Fibroblast of skin of back (primary cell): ENCODE measurements around the gene TAF11L13. TPM values are rescaled to one million over a fixed set of nuclear protein-coding genes. Genes with fewer than 3 reads are reported as not detected.
"Not testable (repeated sequence)": the region's sequence is repeated elsewhere in the genome, so short reads cannot be mapped to it uniquely, and the experiment has no call there.

ENCODE experiments used
- DNase-seq: peaks from one replicate; pipeline ENCODE4 v3.0.0-alpha.2; 2013
- polyA plus RNA-seq, 2 experiments: library from polyadenylated mRNA; unstranded; fragments of 120-200 nt; gene quantifications; one replicate each; pipeline ENCODE4 v1.2.1, GENCODE V29; 2013; ENCODE audit not compliant: insufficient read length in 2 of 2

TAF11L13 gene
- polyA plus RNA-seq (2013, experiment 1 of 2; ENCODE audit: insufficient read length) = not detected
- polyA plus RNA-seq (2013, experiment 2 of 2; ENCODE audit: insufficient read length) = not detected

DNA sequence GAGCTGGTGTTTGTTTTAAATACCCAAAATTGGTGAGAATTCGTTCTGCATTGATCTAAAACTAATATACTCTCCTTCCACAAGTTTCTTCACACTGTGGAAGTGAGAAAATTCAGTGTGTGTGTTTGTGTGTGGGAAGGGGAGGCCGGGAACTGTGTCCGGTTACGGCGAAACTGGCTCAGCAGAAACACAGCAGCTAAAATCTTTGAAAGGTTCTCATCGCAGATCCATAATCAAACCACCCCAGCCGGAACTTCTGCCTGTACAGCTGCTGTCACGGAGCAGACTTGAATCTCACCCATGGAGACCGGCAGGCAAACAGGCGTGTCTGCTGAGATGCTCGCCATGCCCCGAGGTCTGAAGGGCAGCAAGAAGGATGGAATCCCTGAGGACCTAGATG lies at the start of gene TAF11L13:
Gene TAF11L13 (plus strand): TSS at position 301 of the 400 bp plus-strand sequence.
- DNase-seq = not testable (repeated sequence)

DNA sequence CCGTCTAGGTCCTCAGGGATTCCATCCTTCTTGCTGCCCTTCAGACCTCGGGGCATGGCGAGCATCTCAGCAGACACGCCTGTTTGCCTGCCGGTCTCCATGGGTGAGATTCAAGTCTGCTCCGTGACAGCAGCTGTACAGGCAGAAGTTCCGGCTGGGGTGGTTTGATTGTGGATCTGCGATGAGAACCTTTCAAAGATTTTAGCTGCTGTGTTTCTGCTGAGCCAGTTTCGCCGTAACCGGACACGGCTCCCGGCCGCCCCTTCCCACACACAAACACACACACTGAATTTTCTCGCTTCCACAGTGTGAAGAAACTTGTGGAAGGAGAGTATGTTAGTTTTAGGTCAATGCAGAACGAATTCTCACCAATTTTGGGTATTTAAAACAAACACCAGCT lies 46.2 kb upstream of the TAF11L13 start, which contains the start of gene TAF11L7:
Gene TAF11L7 (minus strand): TSS at position 101 of the 400 bp plus-strand sequence.
- not testable (repeated sequence) for DNase-seq

DNA sequence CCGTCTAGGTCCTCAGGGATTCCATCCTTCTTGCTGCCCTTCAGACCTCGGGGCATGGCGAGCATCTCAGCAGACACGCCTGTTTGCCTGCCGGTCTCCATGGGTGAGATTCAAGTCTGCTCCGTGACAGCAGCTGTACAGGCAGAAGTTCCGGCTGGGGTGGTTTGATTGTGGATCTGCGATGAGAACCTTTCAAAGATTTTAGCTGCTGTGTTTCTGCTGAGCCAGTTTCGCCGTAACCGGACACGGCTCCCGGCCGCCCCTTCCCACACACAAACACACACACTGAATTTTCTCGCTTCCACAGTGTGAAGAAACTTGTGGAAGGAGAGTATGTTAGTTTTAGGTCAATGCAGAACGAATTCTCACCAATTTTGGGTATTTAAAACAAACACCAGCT lies 41.0 kb upstream of the TAF11L13 start, which contains the start of gene TAF11L8:
Gene TAF11L8 (minus strand): TSS at position 101 of the 400 bp plus-strand sequence.
- not testable (repeated sequence) for DNase-seq

DNA sequence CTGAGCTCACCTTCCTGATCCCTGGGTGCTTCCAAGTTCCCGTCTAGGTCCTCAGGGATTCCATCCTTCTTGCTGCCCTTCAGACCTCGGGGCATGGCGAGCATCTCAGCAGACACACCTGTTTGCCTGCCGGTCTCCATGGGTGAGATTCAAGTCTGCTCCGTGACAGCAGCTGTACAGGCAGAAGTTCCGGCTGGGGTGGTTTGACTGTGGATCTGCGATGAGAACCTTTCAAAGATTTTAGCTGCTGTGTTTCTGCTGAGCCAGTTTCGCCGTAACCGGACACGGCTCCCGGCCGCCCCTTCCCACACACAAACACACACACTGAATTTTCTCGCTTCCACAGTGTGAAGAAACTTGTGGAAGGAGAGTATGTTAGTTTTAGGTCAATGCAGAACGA lies 37.6 kb upstream of the TAF11L13 start, which contains the start of gene TAF11L9:
Gene TAF11L9 (minus strand): TSS at position 140 of the 400 bp plus-strand sequence.
- not testable (repeated sequence) for DNase-seq

DNA sequence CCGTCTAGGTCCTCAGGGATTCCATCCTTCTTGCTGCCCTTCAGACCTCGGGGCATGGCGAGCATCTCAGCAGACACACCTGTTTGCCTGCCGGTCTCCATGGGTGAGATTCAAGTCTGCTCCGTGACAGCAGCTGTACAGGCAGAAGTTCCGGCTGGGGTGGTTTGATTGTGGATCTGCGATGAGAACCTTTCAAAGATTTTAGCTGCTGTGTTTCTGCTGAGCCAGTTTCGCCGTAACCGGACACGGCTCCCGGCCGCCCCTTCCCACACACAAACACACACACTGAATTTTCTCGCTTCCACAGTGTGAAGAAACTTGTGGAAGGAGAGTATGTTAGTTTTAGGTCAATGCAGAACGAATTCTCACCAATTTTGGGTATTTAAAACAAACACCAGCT lies 34.2 kb upstream of the TAF11L13 start, which contains the start of gene TAF11L10:
Gene TAF11L10 (minus strand): TSS at position 101 of the 400 bp plus-strand sequence.
- DNase-seq = not testable (repeated sequence)

DNA sequence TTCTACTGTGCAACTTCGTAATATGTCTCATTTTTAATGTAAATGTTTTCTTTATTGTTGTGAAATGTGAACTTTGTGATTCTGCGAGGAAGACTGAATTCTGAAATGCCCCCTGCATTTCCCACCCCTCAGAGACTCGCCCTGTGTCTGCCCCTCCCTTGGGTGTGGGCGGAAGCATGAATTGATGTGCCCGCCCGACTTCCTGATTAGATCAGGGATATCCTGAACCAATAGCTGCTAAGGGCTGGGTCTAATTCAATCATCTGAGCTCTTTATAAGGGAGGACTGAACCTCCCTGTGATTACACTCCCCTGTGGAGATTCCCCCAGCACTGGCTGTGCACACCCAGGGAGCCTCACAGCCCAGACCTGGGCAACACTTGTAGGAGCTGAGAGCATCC lies 28.0 kb upstream of the TAF11L13 start, which contains the start of gene TAF11L11:
Gene TAF11L11 (plus strand): TSS at position 304 of the 400 bp plus-strand sequence.
- DNase-seq = not testable (repeated sequence)

DNA sequence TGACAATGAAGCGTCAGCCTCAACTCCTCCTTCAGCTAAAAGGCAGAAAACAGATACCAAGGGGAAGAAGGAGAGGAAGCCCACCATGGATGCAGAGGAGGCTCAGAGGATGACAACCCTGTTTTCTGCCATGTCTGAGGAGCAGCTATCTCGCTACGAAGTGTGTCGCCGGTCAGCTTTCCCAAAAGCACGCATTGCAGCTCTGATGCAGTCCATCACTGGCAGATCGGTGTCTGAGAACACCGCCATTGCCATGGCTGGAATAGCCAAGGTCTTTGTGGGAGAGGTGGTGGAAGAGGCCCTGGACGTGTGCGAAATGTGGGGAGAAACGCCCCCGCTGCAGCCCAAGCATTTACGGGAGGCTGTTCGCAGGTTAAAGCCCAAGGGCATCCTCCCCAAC lies 26.9 kb upstream of the TAF11L13 start:
- no peak for DNase-seq

DNA sequence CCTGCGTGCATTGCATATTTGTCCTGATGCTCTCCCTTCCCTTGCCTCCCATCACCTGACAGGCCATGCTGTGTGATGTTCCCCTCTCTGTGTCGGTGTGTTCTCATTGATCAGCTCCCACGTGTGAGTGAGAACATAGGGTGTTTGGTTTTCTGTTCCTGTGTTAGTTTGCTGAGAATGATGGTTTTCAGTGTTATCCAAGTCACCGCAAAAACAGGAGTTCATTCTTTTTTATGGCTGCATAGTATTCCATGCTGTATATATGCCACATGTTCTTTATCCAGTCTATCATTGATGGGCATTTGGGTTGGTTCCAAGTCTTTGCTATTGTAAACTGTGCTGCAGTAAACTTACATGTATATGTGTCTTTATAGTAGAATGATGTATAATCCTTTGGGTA lies 24.4 kb upstream of the TAF11L13 start:
- not testable (repeated sequence) for DNase-seq

DNA sequence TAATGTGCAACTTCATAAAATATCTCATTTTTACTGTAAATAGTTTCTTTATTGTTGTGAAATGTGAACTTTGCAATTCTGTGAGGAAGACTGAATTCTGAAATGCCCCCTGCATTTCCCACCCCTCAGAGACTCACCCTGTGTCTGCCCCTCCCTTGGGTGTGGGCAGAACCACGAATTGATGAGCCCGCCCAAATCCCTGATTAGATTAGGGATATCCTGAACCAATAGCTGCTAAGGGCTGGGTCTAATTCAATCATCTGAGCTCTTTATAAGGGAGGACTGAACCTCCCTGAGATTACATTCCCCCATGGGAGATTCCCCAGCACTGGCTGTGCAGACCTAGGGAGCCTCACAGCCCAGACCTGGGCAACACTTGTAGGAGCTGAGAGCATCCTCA lies 21.8 kb upstream of the TAF11L13 start, which contains the start of gene TAF11L12:
Gene TAF11L12 (plus strand): TSS at position 301 of the 400 bp plus-strand sequence.
- not testable (repeated sequence) for DNase-seq

DNA sequence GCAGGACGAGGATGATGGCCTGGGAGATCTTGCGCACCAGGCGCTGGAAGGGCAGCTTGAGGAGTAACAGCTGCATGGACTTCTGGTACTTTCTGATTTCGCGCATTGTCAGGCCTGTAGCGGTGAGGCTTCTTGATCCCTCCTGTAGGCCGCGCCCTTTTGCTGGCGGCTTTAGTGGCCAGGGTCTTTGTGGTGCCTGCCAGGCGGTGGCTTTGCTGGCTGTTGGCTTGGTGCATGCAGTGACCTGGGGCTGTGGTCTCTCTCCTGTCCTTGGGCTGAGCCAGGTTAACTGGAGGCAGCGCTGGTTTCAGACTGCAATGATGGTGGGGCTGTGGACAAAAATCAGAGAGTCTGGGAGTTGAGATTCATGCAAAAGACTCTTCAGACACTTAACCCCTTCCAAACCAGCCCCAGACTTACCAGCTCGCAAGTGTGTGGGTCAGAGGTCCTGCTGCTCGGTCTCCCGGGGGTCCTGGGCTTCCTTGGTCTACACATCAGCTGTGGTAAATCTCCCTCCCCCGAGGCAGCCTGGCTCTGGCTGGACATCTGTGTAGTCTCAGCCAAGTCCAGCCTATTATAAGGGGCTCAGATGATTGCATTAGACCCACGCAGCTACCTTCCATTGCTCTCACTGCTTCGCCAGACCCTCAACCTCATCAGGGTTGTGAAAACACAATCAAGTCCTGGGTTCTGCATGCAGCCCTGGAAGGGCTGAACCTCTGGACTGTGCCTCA lies 16.8 kb upstream of the TAF11L13 start:
- no peak for DNase-seq

DNA sequence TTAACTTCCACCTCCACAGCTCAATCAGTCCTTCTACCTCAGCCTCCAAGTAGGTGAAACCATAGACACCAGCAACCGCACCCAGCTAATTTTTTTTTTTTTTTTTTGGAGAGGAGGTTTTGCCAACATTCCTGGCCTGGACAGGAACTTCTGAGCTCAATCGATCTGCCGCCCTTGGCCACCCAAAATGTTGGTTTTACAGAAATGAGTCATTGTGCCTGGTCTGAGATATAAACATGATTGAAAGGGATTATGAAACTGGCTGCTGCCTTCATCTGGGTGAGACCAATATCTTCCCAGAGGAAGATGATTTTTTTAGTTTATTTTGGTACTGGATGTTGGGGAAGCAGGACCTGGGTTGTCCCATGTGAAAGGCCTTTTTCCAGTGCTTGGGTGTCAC lies 12.5 kb upstream of the TAF11L13 start:
- DNase-seq = no peak

DNA sequence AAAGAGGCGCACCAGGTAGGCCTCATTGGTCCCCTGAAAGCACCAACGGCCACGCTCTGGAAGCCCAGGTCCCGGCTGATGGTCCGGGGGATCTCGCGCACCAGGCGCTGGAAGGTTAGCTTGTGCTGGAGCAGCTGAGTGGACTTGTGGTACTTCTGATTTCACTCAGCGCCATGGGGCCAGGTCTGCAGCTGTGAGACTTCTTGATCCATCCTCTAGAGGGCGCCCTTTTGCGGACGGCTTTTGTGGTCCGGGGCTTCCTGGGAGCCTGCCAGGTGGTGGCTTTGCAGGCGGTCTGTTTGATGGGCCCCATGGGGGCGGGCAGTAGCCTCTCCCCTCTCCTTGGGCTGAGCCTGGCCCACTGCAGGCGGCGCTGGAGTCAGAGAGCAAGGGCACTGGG lies 11.3 kb upstream of the TAF11L13 start:
- no peak for DNase-seq

DNA sequence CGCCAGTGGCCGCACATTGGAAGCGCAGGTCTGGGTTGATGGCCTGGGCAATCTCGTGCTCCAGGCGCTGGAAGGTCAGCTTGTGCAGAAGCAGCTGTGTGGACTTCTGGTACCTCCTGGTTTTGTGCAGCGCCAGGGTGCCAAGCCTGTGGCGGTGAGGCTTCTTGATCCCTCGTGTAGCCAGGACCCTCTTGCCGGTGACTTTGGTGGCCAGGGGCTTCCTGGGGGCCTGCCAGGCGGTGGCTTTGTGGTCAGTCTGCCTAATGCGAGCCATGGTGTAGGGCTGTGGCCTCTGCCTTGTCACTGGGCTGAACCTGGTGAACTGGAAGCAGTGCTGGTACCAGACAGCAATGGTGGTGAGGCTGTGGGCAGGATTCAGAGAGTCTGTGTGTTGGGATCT lies 6.2 kb upstream of the TAF11L13 start:
- DNase-seq = no peak

DNA sequence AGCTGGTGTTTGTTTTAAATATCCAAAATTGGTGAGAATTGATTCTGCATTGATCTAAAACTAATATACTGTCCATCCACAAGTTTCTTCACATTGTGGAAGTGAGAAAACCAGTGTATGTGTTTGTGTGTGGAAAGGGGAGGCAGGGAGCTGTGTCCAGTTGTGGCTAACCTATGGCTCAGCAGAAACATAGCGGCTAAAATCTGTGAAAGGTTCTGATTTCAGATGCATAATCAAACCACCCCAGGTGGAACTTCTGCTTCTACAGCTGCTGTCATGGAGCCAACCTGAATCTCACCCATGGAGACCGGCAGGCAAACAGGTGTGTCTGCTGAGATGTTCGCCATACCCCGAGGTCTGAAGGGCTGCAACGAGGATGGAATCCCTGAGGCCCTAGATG lies 2.3 kb downstream of the TAF11L13 start, which contains the start of gene TAF11L14:
Gene TAF11L14 (plus strand): TSS at position 301 of the 400 bp plus-strand sequence.
- no peak for DNase-seq

DNA sequence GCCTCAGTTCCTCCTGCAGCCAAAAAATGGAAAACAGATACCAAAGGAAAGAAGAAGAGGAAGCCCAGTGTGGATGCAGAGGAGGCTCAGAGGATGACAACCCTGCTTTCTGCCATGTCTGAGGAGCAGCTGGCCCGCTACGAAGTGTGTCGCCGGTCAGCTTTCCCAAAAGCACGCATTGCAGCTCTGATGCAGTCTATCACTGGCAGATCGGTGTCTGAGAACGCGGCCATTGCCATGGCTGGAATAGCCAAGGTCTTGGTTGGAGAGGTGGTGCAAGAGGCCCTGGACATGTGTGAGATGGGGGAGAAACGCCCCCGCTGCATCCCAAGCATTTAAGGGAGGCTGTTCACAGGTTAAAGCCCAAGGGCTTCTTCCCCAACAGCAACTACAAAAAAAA lies 17.3 kb downstream of the TAF11L13 start:
- not testable (repeated sequence) for DNase-seq

DNA sequence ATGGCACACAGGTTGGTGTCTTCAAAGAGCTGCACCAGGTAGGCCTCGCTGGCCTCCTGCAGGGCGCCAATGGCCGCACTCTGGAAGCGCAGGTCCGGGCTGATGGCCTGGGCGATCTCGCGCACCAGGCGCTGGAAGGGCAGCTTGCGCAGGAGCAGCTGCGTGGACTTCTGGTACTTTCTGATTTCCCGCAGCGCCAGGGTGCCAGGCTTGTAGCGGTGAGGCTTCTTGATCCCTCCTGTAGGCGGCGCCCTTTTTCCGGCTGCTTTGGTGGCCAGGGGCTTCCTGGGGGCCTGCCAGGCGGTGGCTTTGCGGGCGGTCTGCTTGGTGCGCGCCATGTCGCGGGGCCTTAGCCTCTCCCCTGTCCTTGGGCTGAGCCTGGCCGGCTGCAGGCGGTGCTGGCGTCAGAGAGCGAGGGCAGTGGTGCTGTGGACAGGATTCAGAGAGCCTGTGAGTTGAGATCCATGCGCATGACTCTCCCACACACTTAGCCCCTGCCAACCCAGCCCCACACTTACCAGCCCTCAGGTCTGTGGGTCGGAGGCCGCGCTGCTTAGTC lies 23.4 kb downstream of the TAF11L13 start:
- not testable (repeated sequence) for DNase-seq

DNA sequence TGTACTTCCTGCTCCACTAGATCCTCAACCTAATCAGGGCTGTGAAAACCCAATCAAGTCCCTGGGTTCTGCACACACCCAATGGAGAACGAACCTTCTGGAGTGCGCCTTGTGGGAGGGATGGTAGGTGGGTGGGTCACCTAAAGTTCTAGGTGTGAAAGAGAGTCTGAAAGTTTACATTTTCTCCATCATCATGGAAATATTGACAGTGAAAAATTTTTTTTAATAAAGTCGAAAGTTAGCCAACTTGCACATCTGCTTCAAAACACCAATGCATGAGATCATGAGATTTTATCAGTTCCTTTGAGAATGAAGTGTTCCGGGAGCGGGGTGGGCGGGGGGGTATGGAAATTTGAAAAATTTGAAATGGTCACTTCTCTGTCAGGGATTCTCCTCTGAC lies 24.0 kb downstream of the TAF11L13 start:
- no peak for DNase-seq

DNA sequence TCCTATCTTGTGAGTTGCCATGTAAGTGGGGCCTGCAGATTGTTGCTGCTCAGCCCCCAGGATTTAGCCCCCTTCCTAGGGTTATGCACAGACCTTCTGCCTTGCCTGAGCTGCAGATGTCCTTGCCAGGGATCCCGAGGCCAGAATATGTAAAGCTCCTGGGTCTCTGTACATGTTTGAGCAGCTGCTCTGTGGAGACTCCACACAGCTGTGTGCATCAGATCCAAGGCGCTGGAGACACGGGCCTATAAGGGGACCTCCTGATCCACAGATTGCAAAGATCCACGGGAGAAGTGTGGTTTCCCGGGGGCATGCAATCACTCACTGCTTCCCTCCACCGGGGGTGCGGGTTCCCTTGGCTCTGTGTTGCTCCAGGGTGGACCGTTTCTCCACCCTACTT lies 31.3 kb downstream of the TAF11L13 start:
- DNase-seq = no peak

DNA sequence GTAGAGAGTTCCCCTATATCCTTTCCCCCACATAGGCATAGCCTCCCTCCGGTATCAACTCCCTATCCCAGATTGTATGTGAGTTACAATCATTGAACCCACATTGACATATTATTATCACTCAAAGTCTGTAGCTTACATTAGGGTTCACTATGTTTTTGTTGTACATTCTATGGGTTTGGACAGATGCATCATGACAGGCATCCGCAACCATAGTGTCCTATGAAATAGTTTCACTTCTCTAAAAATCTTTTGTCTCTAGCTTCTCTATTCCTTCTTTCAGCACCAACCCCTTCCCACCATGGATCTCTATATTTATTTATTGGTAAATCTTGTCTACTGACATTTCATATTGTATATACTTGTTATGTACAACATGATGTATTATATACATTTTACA lies 33.9 kb downstream of the TAF11L13 start:
- DNase-seq = no peak

DNA sequence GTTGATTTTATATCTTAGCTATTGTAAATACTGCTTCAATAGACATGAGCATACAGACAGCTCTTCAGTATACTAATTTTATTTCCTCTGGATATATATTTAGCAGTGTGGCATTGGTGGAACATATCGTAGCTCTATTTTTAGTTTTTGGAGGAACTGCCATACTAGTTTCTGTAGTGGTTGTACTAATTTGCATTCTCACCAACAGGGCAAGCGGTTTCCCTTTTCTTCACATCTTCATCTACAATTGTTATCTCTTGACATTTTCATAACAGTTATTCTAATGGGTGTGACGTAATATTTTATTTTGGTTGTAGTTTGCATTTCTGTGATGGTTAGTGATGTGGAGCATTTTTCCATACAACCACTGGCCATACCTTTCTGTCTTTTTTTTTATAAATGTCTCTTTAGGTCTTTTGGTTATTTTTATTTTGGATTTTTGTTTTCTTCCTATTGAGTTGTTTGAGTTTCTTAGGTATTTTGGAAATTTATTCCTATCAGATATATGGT lies 34.9 kb downstream of the TAF11L13 start:
- no peak for DNase-seq

DNA sequence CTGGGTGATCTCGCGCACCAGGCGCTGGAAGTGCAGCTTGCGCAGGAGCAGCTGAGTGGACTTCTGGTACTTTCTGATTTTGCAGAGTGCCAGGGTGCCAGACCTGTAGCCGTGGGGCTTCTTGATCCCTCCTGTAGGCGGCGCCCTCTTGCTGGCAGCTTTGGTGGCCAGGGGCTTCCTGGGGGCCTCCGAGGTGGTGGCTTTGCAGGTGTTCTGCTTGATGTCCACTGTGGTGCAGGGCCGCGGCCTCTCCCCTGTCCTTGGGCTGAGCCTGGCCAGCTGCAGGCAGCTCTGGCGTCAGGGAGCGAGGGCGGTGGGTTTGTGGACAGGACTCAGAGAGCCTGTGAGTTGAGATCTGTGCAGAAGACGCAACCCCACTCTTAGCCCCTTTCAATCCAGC lies 38.5 kb downstream of the TAF11L13 start:
- DNase-seq = no peak

DNA sequence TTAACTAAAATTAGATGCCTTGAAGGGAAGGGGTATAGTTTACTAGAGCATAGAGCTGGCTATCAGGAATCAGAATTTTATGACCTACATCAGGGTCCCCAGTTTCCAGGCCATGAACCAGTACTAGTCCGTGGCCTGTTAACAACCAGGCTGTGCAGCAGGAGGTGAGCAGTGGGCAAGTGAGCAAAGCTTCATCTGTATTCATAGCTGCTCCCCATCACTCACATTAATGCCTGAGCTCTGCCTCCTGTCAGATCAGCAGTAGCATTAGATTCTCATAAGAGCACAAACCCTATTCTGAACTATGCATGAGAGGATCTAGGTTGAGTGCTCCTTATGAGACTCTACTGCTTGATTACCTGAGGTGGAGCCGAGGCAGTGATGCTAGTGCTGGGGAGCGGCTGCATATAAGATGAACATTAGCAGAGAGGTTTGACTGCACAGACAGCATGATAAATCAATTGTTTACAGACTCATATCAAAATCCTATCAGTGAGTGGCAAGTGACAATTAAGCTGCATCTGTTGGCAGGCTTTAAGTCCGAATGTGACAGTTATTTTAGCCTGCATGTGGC lies 47.0 kb downstream of the TAF11L13 start:
- DNase-seq = no peak
